CD4-positive, alpha-beta T cell treated with Interleukin-4 for 1 hour (primary cell): ENCODE results near the gene GNPTG.

Source experiments
- DNase-seq, 2 donors: peaks; one replicate each; pipeline ENCODE4 v3.0.0-alpha.2; 2020 to 2022

Gene GNPTG

DNA sequence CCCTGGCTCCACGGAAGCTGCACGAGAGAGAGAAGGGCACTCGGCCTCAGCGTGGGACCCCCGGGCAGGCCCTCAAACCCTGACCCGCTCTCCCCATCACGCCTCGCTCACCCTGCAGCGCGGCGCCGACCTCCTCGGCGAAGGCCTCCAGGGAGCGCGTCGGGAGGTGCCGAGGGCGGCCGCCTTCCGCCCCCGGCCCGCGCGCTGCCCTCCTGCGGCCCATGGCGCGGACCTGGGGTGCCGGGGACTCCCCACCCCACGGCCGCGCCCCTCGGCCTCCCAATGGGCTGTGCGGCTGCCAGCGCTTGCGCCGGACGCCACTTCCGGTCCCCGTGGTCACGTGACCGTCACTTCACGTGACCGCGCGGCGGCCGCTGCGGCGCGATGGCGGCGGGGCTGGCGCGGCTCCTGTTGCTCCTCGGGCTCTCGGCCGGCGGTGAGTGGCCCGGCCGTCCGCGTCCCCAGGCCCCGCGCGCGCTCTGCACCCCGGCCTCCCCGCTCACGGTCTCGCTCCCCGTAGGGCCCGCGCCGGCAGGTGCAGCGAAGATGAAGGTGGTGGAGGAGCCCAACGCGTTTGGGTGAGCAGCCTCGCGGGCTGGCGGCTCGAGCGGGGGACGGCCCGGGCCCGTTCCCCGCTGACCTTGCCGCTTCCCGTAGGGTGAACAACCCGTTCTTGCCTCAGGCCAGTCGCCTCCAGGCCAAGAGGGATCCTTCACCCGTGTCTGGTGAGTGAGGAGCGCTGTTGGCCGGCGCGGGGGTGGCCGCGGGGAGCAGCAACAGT is at the start of gene GNPTG, which contains the start of gene TSR3:
TSS of gene GNPTG (plus strand) at position 350 of the 781 bp plus-strand sequence. CDS start at position 385, 35 bp downstream.
TSS of gene TSR3 (minus strand) at position 297 of the 781 bp plus-strand sequence. CDS start at position 223, 74 bp downstream.
- DNase-seq: peak; percentile 87 to 88

- DNase-seq: no peak
Observed at GRCh38 chr16:1305823-1306222, 45.9 kb upstream of the GNPTG start.

DNA sequence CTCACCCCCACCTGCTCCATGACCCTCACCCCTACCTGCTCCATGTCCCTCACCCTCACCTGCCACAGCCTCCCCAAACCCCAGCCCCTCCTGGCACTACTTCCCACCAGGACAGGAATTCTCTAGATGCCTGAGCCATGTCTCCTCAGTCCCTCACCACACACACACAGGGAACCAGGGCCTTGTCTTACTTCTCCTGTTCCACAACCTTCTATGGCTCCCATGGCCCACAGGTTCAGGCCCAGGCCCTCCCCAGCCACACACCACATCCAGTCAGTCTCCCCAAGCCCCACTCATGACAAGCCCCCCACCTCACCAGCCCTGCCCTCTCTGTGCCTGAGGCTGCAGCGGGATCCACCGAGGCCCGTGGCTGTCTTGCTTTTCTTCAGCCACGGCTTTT is 45.4 kb upstream of the GNPTG start:
- DNase-seq: no peak

- DNase-seq: no peak
Observed at GRCh38 chr16:1308036-1308976, 43.4 kb upstream of the GNPTG start.

DNA sequence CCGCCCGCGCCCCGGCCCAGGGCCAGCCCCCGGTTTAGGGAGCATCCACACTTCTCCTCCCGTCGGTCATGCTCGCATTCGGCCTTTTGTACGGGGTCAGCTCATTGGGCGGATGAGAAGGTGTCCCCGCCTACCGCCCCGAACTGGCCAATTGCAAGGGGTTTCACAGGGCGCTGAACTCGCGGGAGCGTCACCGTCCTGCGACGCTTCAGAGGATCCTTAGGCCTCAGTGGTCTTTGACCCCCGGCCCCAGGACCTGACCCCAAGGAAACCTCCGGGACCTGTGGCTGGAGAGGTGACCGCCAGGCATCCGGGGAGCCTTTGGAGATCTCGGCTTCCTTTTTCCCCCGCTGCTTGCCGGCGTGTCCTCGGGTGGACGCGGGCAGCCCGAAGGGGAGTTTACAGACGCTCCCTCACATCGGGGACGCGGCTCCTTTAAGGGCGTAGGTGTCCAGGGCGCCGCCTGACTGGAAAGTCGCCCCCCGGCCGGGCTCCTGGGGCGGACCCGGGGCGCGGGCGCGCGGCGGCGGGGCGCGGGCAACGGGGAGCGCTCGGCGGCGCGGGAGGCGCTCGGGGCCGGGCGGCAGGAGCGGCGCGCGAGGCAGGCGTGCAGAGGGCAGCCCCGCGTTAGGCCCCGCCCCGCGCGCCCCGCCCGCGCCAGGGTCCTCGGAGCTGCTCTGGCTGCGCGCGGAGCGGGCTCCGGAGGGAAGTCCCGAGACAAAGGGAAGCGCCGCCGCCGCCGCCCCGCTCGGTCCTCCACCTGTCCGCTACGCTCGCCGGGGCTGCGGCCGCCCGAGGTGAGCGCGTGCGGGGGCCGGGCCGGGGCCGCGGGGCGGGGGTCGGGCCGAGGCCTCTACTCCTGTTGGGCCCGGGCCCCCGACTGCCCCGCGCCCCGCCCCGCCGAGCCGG is 42.5 kb upstream of the GNPTG start, which contains the start of gene UBE2I:
TSS of gene UBE2I (plus strand) at position 660 of the 909 bp plus-strand sequence. CDS start 4,395 bp downstream, outside the sequence.
- DNase-seq: peak; percentile 97 to 100

DNA sequence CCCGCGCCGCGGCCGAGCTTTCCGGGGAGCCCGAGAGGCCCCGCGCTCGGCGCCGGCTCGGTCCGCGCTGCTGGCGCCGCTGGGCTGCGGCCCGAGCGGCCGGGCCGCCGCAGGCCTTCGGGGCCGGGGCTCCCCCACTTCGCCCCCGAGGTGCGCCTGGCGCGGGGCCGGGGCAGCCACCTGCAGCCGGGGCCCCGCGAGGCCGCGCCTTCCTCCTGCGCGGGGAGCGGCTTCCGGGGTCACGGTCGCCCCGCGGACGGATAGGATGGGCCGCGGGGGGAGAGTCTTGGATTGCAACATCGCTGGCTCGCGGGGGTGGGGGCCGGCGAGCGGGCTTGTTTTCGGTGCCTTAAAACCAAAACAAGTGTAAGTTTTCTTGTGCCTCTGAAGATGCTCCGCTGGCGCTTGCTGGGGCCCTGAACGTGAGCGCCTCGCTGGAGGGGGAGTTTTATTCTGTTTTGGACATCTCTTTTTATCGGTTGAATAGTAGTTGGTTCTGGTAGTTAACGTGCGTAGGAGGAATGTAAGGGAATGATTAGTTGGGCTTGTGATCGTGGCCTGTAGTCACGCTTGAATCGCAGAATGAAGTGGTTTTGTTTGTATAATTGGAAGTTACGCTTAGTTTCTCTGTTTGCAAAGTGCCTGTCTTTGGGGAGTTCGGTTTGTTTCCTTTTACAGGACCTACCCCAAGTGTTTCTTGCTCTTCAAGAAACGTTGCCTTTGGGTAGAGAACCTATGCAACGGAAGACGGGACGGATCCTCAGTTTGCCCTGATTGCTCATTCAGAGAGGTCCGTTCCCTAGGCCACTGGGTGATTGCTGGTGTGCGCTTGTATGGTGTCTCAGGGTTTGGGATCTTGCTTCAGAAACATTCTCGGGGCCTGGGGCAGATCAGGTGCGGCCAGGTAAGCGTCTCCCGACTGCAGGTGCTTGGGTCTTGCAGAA is 41.6 kb upstream of the GNPTG start:
- DNase-seq: peak; percentile 63 to 67

DNA sequence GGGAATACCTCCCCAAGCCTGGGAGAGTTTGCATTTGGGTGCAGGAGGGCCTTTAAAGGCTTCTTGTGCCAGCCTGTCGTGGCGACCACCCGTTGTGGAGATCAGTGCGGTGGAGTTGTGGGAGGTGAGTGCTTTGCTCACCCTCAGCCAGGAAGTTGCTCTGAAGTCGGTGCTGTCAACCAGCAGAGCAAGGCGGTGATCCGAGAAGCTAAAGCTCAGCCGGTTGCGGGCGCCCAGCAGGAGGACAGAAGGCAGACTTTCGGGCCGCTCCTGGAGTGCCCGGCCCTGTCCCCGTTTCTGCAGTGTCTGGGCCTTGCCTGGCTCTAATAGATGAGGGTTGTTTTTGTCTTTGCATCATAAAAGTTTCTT is 40.9 kb upstream of the GNPTG start:
- DNase-seq: peak; percentile 32 to 40

- DNase-seq: no peak
Observed at GRCh38 chr16:1311212-1311737, 40.5 kb upstream of the GNPTG start.

- DNase-seq: no peak
Observed at GRCh38 chr16:1311738-1312466, 39.8 kb upstream of the GNPTG start.

DNA sequence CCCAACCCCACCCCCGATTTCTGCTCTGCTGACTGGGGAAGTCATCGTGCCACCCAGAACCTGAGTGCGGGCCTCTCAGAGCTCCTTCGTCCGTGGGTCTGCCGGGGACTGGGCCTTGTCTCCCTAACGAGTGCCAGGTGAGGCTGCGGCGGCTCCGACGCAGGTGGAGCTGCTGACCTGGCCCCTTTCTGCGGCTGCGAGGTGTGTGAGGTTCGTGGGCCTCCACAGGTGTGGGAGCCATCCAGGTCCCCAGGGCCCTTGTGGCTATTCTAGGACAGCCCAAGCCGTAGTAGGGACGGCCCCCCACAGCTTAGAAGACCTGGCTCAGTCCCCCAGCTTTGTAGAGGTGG is 39.3 kb upstream of the GNPTG start:
- no peak for DNase-seq

DNA sequence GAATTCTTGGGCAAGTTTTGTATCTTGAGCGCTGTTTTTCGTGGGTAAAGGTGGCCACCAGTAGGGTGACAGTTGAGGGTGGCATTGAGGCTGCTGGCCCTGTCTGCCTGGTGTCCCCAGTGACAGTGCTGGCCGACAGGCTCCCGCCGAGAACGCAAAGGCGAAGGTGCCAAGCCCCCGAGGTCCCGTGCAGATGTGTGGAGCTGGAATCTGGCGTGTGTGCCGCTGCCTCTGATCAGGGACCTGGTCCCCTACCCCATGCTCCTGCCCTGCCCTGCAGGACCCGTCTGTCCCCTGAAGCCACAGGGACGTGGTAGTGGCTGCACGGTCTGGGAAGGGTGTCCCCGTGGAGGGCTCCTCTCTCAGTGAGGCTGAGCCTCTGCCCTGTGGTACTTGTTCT is 38.8 kb upstream of the GNPTG start:
- no peak for DNase-seq

- no peak for DNase-seq
Observed at GRCh38 chr16:1313721-1314369, 37.9 kb upstream of the GNPTG start.

DNA sequence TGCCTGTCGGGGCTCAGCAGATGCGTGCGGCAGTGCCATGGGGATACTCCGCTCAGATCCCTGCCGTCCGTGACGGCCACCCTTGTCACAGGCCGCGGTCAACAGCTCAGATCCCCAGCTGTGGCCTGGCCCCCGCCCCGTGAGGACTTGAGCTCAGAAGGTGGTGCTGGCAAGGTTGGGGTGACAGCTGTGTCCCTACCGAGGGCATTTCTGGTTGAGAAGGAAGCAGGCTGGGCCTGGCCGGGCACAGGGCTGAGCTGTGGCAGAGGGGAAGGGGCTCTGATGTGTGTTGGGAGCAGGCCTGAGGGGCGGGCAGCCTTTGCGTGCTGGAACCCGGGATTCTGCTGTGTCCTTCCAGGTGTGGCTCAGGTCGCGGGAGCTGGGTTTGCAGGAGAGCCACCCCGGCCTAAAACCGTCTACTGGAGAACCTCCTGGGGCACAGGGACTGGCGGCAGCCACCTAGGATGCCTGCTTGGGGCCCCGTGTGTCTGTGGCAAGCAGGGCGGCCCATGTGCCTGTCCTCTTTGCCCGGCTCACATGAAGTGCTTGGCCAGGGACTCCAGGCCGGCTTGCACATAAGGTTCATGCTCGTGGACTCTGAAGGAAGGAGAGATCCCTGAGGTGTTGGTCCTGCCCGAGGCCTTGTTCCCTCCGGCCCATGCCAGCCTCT is 37.2 kb upstream of the GNPTG start:
- DNase-seq: no peak

GRCh38 chr16:1315081-1316032 is 36.4 kb upstream of the GNPTG start:
- no peak for DNase-seq

DNA sequence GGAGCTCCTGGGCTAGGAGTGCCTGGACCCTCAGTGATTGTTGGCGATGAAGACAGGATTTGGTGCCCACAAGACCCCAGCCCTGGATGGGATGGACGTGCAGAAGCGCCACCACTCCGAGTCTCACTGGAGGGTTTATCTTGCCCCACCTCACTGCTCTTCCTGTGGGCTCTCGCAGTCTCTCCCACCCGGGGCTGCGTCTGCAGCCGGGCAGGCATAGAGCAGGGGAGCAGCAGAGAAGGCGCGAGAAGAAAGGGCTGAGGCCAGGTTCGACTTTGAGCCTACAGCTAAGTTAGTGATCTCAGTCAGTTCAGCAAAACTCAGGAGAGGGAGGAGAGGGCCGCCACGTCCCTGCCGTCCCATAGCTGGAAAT is 35.7 kb upstream of the GNPTG start:
- no peak for DNase-seq

DNA sequence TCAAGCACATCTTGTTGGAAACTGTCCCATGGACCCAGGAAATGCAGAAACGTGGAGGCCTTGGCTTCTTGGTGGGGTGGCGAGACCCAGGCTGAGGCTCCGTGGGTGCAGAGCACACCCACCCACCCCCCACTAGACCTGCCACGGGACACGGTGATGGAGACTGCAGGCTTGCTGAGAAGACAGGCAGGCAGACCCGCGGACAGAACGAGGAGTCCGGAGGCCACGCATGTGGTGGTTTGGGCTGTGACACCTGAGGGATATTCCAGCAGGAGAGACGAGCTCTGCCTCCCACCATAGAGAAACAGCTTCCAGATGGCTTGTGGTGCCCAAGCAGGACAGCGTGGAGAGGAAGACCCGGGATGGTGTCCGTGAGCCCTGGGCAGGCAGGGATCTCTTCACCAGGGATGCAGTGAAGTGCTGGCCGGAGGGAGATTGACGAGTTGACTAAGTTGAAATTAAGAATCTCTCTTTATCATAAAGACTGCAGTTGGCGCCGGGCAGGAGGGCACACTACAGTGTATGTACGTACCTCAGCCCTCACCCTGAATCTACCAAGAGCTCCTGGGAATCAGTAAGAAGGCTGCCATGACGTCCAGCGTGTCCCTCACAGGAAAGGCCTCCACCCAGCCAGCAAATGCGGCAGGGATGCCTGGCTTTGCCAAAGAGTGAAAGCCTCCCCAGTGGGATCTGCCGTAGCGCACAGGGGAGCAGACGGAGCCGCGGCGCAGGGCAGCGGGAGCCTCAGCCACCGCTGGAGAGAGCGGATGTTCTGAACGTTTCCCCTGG is 34.1 kb upstream of the GNPTG start:
- no peak for DNase-seq

DNA sequence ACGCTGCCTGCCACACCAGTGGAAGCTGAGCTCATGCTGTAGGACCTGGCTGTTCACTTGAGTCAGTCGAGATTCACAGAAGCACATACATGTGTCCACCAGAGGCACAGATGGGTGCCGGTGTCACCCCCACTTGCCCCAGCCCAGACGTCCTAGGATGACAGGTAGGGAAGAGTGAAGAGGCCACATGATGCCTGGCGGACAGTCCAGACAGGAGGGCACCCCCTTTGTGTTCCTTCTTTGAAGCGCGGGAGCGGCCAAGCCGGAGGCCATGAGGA is 33.5 kb upstream of the GNPTG start:
- no peak for DNase-seq

DNA sequence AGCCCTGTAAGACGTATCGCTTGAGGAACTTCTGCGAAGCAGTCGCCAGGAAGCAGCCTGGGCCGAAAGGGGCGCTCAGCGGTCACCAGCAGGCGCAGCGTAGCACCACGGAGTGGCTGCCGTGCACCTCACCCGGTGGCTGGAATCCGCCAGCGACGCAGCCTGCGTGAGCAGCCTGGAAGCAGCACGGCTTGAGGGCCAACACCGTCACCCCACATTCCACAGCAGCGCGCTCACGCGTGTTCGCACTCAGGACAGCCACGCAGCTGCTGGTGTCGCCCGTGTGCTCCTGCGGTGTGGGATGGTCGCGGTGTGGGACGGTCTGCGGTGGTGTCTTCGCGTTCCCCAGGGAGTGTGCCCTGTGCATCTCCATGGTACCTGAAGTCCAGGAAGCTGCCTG is 32.7 kb upstream of the GNPTG start:
- DNase-seq: no peak
